GOT3 (cell line): Measurements from ENCODE around the gene TXNRD3.
"Not testable (repeated sequence)": the region's sequence is repeated elsewhere in the genome, so short reads cannot be mapped to it uniquely, and the experiment has no call there.

Source experiments
- DNase-seq: peaks from one replicate; lab custom pipeline; 2025; ENCODE audit warnings: mixed read lengths; lab: John Stamatoyannopoulos, UW

The TXNRD3 gene

GRCh38 chr3:126591515-126591914, 63.4 kb downstream of the TXNRD3 start:
- not testable (repeated sequence) for DNase-seq

- DNase-seq: no peak
Observed at GRCh38 chr3:126582311-126582710, 72.6 kb downstream of the TXNRD3 start.

DNA sequence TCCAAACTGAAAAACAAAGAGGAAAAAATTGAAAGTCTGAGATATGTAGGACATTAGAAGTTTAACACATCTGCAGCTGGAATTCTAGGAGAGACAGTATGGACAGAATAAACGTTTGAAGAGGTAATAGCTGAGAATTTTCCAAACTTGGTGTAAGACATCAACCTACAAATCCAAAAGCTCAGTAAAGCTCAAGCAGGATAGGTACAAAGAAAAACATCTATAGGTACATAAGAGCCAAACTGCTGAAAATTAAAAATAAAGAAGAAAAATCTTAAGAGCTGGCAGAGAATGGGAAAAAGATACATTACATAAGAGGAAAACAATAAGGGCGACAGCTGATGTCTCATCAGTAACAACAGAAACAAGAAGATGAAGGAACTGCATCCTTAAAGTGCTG, 73.4 kb downstream of the TXNRD3 start:
- no peak for DNase-seq

DNA sequence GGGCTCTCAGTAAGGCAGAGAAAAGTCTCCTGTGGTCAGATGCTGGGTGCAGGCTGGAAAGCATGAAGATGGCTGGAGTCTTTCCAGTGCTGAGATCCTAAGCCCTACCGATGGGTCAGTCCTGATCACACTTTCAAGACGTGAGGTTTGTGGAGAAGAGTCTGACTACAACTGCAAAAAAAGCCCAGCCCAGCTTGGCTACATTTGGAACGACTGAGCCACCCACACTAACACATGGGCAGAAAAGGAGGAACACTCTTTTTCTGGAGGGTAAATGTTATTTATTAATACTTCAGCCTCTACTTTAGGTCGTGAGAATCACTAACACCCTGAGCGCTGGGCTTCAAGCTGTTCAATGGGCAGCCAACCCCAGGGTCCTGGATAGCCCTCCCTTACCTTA, 74.2 kb downstream of the TXNRD3 start:
- no peak for DNase-seq

DNA sequence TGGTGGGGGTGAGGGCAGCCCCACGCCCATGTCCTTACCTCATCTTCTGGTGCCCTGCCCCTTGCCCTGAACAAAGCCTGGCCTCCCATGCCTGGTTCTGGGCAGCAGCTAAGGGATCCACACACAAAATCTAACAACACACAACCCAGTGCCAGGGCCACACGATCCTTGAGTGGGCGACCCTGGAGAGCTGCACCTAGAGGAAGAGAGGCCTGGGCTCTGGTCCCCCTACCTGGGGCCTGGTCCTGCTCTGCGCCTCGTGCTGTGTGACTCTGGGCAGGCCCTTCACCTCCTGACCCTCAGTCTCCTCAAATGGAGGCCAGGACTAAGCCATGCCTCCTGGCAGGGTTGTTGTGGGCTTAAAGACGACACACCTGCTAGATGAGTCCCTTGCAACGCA, 76.2 kb downstream of the TXNRD3 start:
- DNase-seq: no peak

- no peak for DNase-seq
Observed at GRCh38 chr3:126577261-126577660, 77.7 kb downstream of the TXNRD3 start.

- no peak for DNase-seq
Observed at GRCh38 chr3:126573492-126574117, 81.3 kb downstream of the TXNRD3 start.

DNA sequence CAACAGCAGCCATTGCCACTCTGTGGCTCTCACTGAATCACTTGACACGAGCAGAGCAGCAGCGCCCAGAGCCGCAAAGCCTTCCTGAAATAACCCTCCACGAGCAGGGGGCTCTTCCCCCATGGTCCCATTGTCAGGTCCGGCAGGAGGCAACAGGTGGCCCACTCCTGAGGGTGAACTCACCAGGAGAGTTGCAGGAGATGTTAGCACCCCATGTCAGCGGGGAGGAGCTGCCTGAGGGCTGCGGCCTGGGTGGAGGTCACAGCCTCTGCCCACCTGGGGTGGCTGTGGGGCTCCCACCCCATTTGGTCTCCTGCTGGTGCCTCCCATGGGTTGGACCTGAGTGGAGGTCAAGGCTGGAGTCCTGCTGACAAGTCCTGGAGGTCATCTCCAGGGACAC, 83.8 kb downstream of the TXNRD3 start:
- DNase-seq: no peak

DNA sequence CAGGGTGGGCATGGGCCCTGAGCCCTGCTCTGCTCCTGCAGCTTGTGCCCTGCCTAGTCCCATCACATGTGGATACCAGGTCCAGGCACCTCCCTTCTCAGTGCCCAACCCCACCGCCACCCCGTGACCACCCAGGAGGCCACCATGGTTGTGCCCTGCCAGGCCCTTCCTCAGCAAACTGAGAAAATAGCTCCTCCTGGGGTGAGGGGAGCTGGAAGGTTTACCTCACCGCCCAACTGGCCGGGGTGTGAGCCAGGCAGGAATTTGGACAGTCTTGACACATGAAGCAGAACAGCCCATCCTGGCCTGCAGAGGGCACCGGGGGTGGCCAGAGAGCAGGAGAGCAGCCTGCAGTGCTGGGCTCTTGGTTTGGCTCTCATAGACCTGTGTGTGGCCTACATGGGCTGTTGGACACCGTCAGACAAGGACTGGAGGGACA, 84.8 kb downstream of the TXNRD3 start:
- no peak for DNase-seq

- DNase-seq: no peak
Observed at GRCh38 chr3:126569390-126569975, 85.4 kb downstream of the TXNRD3 start.

DNA sequence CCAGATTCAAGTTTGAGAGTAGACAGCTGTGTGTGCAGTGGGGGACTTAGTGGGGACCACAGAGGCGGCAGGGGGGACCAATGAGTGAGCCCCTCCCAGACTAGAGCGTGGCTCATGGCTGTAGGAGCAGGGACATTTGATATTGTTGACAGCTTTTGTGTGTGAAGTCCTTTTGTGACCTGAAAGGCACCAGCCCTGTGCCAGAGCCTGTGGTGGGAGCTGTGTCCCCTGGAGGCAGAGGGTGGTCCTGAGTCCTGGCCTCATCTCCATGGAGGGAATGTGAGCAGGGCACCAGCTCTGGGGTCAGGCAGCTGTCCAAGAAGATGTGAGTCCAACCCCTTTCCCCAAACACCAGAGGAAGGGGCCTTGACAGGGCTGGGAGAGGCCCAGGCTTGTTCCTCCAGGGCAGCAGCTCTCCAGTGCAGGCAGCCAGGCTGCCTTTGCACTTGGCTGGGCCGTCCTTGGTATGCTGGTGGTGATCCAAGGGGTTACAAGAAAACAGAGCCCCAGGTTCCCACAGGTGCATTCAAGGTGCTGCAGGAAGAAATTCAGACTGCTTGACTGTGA, 86.1 kb downstream of the TXNRD3 start:
- DNase-seq: no peak

- DNase-seq: no peak
Observed at GRCh38 chr3:126567696-126568438, 87.1 kb downstream of the TXNRD3 start.

- DNase-seq: no peak
Observed at GRCh38 chr3:126562737-126563276, 92.1 kb downstream of the TXNRD3 start.

DNA sequence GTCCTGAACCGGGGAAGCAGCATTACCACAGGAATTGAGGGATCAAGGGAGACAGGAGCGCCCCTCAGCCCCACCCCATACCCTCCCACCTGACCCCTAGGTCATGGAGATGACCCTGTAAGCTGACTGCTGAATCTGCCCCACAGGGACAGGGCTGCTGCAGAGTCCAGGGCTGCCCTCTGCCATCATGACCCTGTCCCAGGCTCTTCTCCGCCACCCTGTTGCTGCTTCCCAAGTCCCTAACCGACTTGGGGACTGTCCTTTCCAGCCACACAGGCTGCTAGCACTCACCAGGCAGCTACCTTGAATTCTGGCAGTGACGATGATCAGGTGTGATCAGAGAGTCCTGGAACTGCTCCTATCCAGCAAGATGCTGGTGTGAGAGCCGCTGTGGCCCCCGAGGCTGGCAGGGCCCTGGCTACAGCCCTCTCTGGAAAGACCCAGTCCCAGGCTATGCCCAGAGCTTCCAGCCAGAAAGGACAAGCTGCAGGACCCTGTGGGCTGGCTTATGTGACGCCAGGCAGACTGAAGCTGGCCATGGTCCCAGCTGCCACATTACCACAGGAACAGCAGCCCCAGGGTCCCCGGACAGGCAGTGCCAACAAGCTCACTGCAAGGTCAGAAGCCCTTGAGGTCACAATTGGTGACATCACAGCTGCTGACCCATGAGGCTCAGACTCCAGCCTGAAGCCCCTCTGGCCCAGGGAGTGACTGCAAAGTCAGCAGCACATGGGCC, 96.4 kb downstream of the TXNRD3 start, which contains the start of gene C3orf22:
Gene C3orf22, minus strand, starts transcription at position 597 of the 736 bp plus-strand sequence. CDS start 5,542 bp downstream, outside the sequence.
- no peak for DNase-seq

GRCh38 chr3:126557761-126558160, 97.2 kb downstream of the TXNRD3 start:
- DNase-seq: no peak

DNA sequence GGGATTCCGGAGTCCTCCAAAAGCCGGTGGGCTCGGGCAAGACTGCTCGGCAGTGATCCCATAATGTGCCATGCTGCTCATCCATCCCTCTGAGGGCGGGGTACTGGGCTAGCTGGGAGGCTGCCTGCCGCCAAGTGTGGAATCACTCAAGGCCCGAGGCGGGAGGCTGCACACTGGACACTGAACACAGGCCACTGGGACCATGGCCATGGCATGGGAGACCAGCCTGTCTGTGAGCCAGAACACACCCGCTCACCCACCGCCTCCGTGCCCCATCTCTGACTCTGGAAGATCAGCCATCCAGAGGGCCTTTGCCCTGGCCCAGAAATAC, 97.5 kb downstream of the TXNRD3 start:
- DNase-seq: no peak
